Dermis microvascular lymphatic vessel endothelial cell (primary cell): ENCODE measurements around the gene PLA2G4A. TPM values are rescaled to one million over a fixed set of nuclear protein-coding genes. Genes with fewer than 3 reads are reported as not detected.

Experiments used
- DNase-seq, 2 donors: peaks; one replicate each; pipeline versions ENCODE4 v3.0.0 to v3.0.0-alpha.2; 2010; ENCODE audit warnings: low read depth in 2 of 2
- total RNA-seq: library from RNA; depleted of rRNA; stranded (reverse); fragments of >200 nt; gene quantifications from 2 replicates; pipeline ENCODE4 v1.2.1, GENCODE V29; 2014

PLA2G4A gene
- total RNA-seq, 1 donor from 2014 or later = 16.2 TPM

GRCh38 chr1:186831168-186831567 is 2.4 kb downstream of the PLA2G4A start:
- no peak for DNase-seq

DNA sequence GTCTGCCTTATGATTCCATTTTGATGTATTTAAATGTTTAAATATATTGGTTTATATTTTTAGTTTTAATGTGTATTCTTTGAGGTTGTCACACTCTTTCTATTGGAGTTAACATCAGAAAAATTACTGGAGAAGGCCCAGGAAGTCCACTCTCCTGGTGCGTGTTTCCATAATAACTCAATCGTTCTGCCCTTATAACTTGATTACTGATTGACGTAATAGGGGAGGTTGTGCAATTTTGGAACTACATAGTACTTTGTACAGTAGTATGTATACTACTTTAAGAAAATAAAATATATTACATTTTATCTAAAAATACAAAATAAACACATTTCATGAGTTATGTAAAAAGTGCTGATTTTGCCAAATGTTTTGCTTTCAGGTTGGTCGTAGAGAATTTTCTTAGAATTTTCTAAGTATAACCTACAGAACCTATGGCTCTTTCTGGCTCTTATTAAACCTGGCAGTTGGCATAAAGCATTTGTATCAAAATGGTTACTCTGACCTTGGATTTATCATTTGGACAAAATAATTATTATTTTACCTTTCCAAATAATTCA is 5.7 kb downstream of the PLA2G4A start:
- no peak for DNase-seq

- no peak for DNase-seq
Observed at GRCh38 chr1:186835448-186835847, 6.7 kb downstream of the PLA2G4A start.

GRCh38 chr1:186837806-186838205 is 9.1 kb downstream of the PLA2G4A start:
- DNase-seq = no peak

DNA sequence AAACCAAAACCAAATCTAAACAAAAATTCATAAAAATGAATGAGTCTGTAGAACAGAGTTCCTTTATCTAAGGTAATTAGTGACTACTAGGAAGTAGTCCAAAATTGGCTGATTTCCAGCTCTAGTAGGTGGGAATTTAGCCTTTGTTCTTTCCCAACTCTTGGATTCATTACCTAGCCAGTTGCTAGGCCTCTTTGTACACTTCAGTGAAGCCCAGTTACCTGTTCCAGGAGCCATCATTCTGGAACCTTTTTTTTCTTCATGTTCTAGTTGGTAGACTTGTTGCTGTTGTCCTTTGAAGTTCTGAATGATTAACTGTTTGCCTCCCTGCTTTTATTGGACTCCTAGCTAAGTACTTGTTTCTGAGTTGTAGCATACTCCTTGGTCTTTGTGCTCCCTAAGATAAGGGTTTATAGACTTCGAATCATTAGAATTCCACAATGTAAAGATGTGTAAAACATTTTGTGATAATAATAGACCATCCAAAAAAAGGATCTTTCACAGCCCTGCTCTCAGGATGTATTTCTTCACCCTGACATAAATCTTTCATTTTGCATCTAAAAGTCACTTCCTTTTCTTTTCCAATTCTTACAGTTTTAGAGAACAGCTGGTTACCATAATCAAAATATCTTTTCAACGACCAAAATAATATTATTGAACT is 9.8 kb downstream of the PLA2G4A start:
- peak; percentile 30 to 67 for DNase-seq

GRCh38 chr1:186839041-186839400 is 10.3 kb downstream of the PLA2G4A start:
- DNase-seq = no peak

- no peak for DNase-seq
Observed at GRCh38 chr1:186841599-186841998, 12.8 kb downstream of the PLA2G4A start.

DNA sequence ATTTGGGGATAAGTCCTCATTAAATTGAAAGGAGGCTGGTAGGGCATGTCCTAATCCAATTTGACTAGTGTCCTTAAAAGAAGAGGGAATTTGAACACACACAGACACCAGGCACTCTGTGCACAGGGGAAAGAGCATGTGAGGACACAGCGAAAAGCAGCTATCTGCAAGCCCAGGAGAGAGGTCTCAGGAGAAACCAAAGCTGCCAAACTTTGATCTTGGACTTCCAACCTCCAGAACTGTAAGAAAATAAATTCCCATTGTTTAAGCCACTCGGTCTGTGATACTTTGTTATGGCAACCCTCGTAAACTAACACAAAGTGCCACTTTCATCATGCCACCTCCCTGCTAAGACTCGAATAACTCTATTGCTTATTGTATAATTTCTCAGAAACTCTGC is 13.8 kb downstream of the PLA2G4A start:
- DNase-seq = no peak

GRCh38 chr1:186843226-186843625 is 14.5 kb downstream of the PLA2G4A start:
- DNase-seq = no peak

DNA sequence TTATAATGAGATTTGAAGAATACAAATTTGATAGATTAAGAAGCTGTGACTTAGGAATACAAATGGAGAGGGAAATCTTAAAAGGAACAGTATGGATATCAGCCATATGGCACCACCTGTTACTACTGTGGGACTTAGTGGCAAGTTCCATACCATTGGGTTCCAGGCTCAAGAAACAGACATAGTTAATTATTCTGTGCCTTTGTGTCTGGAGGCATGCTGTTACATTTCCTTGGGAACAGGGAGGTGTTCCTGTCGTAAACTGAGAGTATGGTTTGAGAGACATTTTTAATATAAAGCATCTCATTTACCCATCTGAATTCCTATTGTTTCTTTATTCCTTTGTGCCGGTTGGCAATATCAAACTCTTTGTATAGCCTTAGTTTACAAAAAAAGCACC is 15.2 kb downstream of the PLA2G4A start:
- no peak for DNase-seq

DNA sequence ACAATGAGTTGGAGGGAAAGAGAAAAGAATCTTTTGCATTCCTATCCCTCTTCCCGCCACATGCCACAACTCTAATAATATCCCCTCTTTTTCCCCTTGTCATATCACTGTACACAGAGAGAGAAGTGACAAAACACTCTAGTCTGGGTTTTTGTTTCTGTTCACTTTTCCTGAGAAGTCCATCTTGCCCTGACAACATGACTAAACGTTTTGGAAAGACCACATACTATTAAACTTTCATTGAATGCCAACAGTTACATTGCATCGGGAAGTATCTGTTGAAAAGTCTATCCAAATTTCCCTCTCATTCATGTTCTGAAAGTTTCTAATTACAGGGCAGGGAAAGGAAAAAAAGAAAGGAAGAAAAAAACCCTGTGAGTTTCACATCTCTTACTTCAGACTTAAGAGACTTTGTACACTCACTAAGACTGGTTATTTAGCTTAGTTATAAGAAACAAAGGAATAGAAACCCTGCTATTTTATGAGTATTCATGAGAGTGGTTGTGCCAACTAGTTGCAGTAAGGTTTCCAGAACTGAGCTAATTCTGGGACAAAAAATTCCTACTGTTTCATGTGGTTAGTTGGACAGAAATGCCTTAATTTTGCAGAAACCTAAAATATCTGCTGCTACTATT is 16.9 kb downstream of the PLA2G4A start:
- DNase-seq = no peak

DNA sequence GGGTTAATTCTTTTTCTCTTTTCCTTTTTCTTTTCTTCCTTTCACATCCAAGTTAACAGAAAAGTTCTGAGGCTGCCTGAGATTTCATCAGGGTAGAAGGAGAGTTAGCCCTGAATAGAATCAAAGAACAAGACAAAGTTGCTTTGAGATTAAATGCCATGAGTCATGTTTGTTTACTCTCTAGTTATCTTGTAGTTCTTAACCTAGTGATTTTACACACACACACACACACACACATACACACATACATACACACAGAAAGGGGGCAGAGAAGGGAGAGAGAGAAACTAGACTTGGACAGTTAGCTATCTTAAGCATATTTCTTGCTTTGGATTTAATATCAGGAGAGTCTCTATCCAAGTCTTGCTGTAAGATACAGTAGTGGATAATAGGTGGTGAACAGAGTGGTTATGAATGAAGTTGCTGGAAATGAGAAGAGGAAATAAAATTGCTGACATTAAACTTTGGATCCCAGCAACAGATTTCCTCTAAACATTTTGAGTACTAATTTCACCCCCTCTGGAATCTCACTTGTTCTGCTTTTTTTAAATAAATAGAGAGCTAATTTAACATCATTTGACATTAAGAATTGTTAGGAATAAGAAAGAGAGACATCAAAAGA is 19.9 kb downstream of the PLA2G4A start:
- no peak for DNase-seq

DNA sequence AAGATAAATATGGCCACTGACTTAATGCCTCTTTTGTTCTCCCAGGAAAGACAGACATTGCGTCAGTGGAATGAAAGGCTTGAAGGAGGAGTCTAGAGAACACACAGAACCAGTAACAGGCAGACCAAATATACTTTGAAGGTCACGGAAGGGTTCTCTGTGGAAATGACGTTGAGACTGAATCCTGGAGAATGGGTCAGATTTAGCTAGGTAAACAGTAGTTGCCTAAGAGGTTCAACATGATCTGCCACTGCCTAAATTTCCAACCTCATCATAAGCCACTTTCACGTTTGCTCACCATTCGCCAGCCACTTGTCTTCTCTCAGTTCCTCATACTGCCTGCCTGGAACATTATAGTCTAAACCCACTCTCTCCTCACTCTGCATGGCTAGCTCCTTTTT is 20.5 kb downstream of the PLA2G4A start:
- no peak for DNase-seq

GRCh38 chr1:186849826-186850225 is 21.1 kb downstream of the PLA2G4A start:
- DNase-seq = no peak

DNA sequence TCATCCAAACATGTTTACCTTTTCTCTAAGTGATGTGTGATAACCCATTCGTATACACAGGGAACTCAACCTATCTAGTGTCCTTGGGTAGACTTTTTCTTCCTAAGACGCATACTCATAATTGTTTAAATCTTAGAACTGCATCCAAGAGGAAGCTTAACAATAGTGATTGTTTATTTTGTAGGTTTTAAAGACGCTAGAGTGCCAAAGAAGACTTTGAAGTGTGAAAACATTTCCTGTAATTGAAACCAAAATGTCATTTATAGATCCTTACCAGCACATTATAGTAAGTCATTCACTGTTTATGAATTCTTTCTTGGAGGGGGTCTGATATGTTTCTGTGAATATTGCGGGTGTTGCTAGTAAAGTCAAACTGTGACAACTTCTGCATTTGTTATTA is 25.4 kb downstream of the PLA2G4A start:
- peak in 1 of 2 donors; percentile 64 for DNase-seq

DNA sequence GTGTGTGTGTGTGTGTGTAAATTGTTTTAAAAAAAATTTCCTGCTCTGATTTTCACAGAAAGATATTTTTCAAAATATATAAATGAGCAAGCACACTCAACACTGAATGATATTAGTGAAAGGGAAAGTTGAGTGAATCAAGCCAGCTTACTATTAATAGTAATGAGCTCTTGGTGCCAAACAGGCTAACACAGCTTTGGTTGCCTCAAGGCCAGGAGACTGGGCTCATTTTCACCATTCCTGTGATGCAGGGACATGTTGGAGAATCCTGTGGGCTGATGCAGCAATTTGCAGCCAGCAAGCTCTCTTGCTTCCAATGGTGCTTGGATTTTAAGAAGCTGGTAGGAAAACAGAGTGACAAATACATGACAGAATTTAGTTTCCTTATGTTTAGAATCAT is 30.2 kb downstream of the PLA2G4A start:
- DNase-seq = no peak

GRCh38 chr1:186859995-186860394 is 31.2 kb downstream of the PLA2G4A start:
- DNase-seq = no peak

DNA sequence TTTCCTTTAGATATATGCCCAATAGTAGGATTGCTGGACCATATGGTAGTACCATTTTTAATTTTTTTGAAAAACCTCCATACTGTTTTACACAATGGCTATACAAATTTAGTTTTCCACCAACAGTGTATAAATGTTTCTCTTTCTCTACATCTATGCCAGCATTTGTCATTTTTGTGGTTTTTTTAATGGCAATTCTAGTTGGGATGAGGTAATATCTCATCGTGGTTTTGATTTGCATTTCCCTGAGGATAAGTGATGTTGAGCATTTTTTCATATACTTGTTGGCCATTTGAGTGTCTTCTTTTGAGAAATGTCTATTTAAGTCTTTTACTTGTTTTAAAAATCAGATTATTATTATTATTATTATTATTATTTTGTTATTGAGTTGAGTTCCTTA is 35.5 kb downstream of the PLA2G4A start:
- no peak for DNase-seq

DNA sequence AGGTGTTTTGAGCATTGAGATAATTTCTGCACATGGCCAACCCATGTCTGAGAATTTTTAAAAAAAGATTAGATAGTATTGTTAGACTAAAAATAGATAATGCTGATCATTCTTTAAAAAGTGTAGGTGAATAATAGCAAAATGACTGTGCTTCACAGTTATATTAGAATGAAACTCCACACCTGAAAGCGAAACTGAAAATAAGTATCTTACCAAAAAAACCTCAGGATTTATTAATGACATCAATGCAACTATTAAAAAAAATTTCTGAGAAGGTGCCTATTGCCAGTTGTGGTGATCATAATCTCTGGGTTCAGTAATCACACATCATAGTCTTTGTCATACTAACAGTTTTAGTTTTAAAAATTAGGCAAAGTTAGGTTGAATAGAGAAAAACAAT is 36.5 kb downstream of the PLA2G4A start:
- no peak for DNase-seq

GRCh38 chr1:186865857-186866256 is 37.1 kb downstream of the PLA2G4A start:
- DNase-seq = no peak

GRCh38 chr1:186869526-186870228 is 40.9 kb downstream of the PLA2G4A start:
- no peak for DNase-seq

- no peak for DNase-seq
Observed at GRCh38 chr1:186871784-186872183, 43.0 kb downstream of the PLA2G4A start.
